GM23248 (cell line): ENCODE data around the gene GRIA1.

ENCODE experiments used
- EZH2 ChIP-seq: fragments of 200-600 bp; sonication (generic); IDR thresholded peaks from 2 replicates; pipeline ENCODE4 v1.6.1; 2018; ENCODE audit warnings: antibody characterized with exemption, mild to moderate bottlenecking; ENCODE audit not compliant: insufficient read depth, poor library complexity, severe bottlenecking
- EZH2phosphoT487 ChIP-seq: fragments of 200-600 bp; sonication (generic); IDR thresholded peaks from 2 replicates; pipeline ENCODE4 v1.6.1; 2018; ENCODE audit warnings: antibody characterized with exemption, moderate library complexity, mild to moderate bottlenecking, low read depth; ENCODE audit not compliant: insufficient read depth

DNA sequence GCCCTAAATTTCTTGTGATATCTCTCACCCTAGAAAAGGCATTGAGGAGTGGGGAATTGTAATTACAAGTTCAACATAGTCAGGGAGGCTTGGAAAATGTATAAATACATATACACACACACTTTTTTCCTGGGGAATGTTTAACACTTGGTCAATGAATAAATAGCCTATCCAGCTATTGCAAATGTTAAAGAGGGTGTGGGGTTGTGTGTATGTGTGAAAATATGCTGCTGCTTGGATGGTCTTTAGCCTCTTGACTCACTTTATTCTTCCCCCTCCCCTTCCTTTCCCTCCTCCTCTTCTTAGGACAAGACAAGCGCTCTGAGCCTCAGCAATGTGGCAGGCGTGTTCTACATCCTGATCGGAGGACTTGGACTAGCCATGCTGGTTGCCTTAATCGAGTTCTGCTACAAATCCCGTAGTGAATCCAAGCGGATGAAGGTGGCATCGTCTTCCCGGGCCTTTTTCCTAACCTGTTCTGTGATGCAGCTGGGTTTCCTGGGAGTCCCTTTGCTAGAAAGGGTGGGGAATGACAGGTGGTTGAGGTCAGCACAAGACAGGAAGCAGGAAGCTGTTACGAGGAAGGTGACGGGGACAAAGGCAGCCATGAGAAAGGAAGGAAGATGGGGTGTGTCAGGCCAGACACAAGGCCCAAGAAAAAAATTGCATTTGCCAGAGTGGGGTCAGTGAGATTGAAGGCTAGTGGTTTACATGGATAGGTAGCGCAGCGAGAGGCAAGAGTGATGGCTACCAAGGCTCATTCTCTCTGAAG, 311.8 kb downstream of the GRIA1 start:
- no peak for TF ChIP-seq EZH2
- no peak for TF ChIP-seq EZH2phosphoT487
